GM19395 (cell line): Measurements from ENCODE around the gene SAMD4A.

Source experiments
- ATAC-seq: cut with Tn5 transposase; IDR thresholded peaks from one replicate; pipeline ENCODE4 v1.9.1; 2021; ENCODE audit warnings: mild to moderate bottlenecking, moderate library complexity; ENCODE audit not compliant: unreplicated experiment

The SAMD4A gene

GRCh38 chr14:54564868-54565784 lies 1.8 kb upstream of the SAMD4A start:
- ATAC-seq, result peak; percentile 41

- ATAC-seq, result peak; percentile 60
These were observed 1.0 kb upstream of the SAMD4A start for GRCh38 chr14:54565785-54566409.

GRCh38 chr14:54567224-54567638 lies 303 bp downstream of the SAMD4A start:
- ATAC-seq, result no peak

GRCh38 chr14:54567639-54568561 lies 972 bp downstream of the SAMD4A start:
- ATAC-seq, result no peak

GRCh38 chr14:54568821-54569595 lies 2.1 kb downstream of the SAMD4A start:
- ATAC-seq, result no peak

- no peak for ATAC-seq
These were observed 3.1 kb downstream of the SAMD4A start for GRCh38 chr14:54570047-54570446.

GRCh38 chr14:54570631-54571415 lies 3.9 kb downstream of the SAMD4A start:
- ATAC-seq, result no peak

- ATAC-seq, result no peak
These were observed 5.4 kb downstream of the SAMD4A start for GRCh38 chr14:54572316-54572715.

- no peak for ATAC-seq
These were observed 7.6 kb downstream of the SAMD4A start for GRCh38 chr14:54574528-54574927.

- no peak for ATAC-seq
These were observed 10.6 kb downstream of the SAMD4A start for GRCh38 chr14:54577494-54577893.

GRCh38 chr14:54577977-54578376 lies 11.0 kb downstream of the SAMD4A start:
- no peak for ATAC-seq

- no peak for ATAC-seq
These were observed 12.7 kb downstream of the SAMD4A start for GRCh38 chr14:54579621-54580020.

GRCh38 chr14:54580933-54581332 lies 14.0 kb downstream of the SAMD4A start:
- no peak for ATAC-seq

GRCh38 chr14:54582334-54582733 lies 15.4 kb downstream of the SAMD4A start:
- ATAC-seq, result no peak

GRCh38 chr14:54584097-54584496 lies 17.2 kb downstream of the SAMD4A start:
- no peak for ATAC-seq

GRCh38 chr14:54585214-54585613 lies 18.3 kb downstream of the SAMD4A start:
- ATAC-seq, result no peak

- ATAC-seq, result no peak
These were observed 22.1 kb downstream of the SAMD4A start for GRCh38 chr14:54589076-54589475.

- ATAC-seq, result no peak
These were observed 22.9 kb downstream of the SAMD4A start for GRCh38 chr14:54589843-54590242.

GRCh38 chr14:54590481-54590880 lies 23.6 kb downstream of the SAMD4A start:
- no peak for ATAC-seq

- no peak for ATAC-seq
These were observed 24.5 kb downstream of the SAMD4A start for GRCh38 chr14:54591461-54591860.
